SHP77 (cell line): ENCODE measurements around the gene LEMD2.

ENCODE experiments used
- DNase-seq, 2 experiments: peaks; one replicate each; lab custom pipeline; 2025; lab: John Stamatoyannopoulos, UW

The LEMD2 gene

GRCh38 chr6:33794910-33795623 lies 6.1 kb upstream of the LEMD2 start:
- DNase-seq = no peak

GRCh38 chr6:33792981-33793380 lies 4.1 kb upstream of the LEMD2 start:
- DNase-seq = no peak

- DNase-seq = no peak
Measured at GRCh38 chr6:33791620-33792019, 2.7 kb upstream of the LEMD2 start.

- DNase-seq = no peak
Measured at GRCh38 chr6:33790910-33791309, 2.0 kb upstream of the LEMD2 start.

GRCh38 chr6:33790379-33790778 lies 1.4 kb upstream of the LEMD2 start:
- no peak for DNase-seq

GRCh38 chr6:33789550-33789895 lies 593 bp upstream of the LEMD2 start:
- no peak for DNase-seq

GRCh38 chr6:33787954-33788693 lies 806 bp downstream of the LEMD2 start:
- DNase-seq = peak; percentile 30 to 50

- DNase-seq = no peak
Measured at GRCh38 chr6:33787346-33787953, 1.5 kb downstream of the LEMD2 start.

- DNase-seq = no peak
Measured at GRCh38 chr6:33786736-33787135, 2.2 kb downstream of the LEMD2 start.

- no peak for DNase-seq
Measured at GRCh38 chr6:33785778-33786177, 3.2 kb downstream of the LEMD2 start.

- no peak for DNase-seq
Measured at GRCh38 chr6:33784787-33785186, 4.1 kb downstream of the LEMD2 start.

- DNase-seq = no peak
Measured at GRCh38 chr6:33783781-33784520, 5.0 kb downstream of the LEMD2 start.

- DNase-seq = no peak
Measured at GRCh38 chr6:33782561-33782960, 6.4 kb downstream of the LEMD2 start.

- no peak for DNase-seq
Measured at GRCh38 chr6:33781131-33781975, 7.6 kb downstream of the LEMD2 start.

- DNase-seq = no peak
Measured at GRCh38 chr6:33779895-33780294, 9.0 kb downstream of the LEMD2 start.

- DNase-seq = no peak
Measured at GRCh38 chr6:33779290-33779689, 9.6 kb downstream of the LEMD2 start.

- no peak for DNase-seq
Measured at GRCh38 chr6:33778444-33779121, 10.3 kb downstream of the LEMD2 start.

- no peak for DNase-seq
Measured at GRCh38 chr6:33777398-33778388, 11.2 kb downstream of the LEMD2 start.

GRCh38 chr6:33776764-33777163 lies 12.2 kb downstream of the LEMD2 start:
- DNase-seq = no peak

- DNase-seq = no peak
Measured at GRCh38 chr6:33776186-33776585, 12.7 kb downstream of the LEMD2 start.
